RCC 7860 (cell line): ENCODE results near the gene STK25.
A peak's percentile ranks its signal among the peaks of the same experiment; 100 is the strongest.
"Not testable (repeated sequence)": the region's sequence is repeated elsewhere in the genome, so short reads cannot be mapped to it uniquely, and the experiment has no call there.

Experiments
- DNase-seq: peaks from one replicate; pipeline ENCODE4 v3.0.0-alpha.2; 2015; ENCODE audit warnings: low spot score
- FAIRE-seq: peaks from 2 replicates; lab custom pipeline; 2012; peaks lifted over from hg19 to GRCh38; lab: Jason Lieb, UNC

The STK25 gene

DNA sequence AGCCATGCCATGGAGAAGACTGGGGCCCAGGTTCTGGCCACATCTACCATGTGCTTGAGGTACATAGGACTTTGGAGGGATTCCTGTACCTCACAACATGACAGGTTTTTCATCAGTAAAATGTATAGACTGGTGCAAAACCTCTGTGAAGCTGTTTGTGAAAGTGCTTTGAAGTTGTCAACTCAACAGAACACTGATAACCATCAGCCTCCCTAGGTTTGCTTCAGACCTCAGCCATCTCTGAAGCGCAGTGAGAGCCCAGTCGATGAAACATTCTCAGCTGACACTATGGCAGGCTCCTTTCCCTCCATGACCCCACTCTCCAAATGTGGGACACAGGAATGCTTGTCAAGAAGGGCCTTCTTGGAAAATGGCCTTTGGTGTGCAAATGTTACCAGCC is 38.6 kb downstream of the STK25 start:
- FAIRE-seq (no peak), DNase-seq (no peak)

DNA sequence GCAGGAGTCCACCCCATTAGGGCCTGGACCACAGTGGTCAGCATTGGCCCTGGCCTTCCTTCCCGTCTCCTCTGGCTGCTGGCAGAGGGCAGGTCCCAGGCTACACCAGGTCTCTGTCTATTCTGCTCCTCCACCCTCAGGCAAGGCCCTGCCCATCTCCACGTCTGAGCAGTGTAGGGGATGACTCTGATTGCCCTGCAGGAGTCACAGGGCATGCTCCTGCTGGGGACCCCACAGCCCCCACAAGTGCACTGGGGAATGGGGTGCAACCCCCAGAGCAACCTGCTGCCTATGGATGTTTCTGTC is 40.0 kb downstream of the STK25 start:
- DNase-seq: no peak
- no peak for FAIRE-seq

DNA sequence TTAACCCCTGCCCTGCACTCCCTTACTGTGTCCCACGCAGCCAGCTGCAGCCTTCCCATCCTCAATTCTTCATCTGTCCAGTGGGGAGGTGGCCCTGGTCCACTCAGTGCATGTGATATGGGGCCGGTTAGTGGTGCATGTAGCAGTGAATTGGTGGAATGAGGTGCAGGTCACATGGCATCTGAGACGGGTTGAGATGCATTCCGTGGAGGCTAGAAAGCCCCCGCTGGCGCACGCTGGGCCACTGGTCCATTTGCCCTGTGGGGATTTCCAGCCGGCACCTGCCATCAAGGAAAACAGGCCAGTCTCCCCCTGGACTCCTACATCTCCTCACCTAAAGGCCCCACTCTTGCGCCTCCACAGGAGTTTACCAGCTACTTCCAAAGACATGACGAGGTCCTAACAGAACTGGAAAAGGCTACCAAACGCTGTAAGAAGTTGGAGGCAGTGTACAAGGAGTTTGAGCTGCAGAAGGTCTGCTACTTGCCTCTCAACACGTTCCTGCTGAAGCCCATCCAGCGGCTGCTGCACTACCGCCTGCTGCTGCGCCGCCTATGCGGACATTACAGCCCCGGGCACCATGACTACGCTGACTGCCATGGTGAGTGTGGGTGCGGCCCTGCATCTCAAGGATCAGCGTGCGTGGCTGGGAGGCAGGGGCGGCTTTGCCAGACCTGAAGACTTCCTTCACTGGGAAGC is 40.5 kb downstream of the STK25 start:
- FAIRE-seq: no peak
- no peak for DNase-seq

DNA sequence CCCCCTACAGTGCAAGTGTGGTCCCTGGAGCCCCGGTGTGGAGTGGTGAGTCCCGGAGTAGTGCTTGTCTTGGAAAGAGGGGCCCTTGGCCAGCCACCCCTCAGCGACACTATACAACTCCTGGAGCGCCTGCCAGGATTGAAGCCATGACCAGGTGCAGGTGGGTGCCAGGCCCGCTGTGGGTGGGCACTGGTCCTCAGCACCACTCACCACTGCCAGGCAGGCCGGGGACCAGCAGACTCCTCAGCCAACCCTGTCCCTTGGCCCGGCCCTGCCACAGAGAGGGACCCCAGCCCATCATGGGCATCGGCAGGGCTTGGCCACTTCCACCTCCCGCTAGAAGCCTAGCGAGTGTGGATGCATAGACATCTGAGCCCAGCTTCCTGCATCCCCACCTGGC is 42.2 kb downstream of the STK25 start:
- DNase-seq (no peak), FAIRE-seq (no peak)

DNA sequence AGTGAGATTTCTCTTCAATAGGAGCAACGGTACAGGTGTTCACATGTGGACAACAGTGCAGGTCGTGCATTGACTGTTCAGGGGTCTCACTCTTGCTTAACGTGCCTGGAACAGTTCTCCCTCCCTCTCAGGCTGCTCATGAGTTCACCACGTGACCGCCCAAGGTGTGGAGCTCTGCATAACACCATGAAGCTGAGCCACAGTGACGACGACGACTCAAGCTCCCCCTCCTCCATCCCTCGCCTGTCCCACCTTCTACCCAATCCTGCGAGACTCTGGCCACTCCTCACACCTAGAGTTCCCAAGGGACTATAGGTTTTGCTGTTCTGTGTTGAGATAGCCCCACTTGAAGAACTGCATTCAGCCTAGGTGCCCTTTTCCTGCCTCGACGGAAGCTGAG is 42.8 kb downstream of the STK25 start:
- no peak for FAIRE-seq
- DNase-seq: no peak

DNA sequence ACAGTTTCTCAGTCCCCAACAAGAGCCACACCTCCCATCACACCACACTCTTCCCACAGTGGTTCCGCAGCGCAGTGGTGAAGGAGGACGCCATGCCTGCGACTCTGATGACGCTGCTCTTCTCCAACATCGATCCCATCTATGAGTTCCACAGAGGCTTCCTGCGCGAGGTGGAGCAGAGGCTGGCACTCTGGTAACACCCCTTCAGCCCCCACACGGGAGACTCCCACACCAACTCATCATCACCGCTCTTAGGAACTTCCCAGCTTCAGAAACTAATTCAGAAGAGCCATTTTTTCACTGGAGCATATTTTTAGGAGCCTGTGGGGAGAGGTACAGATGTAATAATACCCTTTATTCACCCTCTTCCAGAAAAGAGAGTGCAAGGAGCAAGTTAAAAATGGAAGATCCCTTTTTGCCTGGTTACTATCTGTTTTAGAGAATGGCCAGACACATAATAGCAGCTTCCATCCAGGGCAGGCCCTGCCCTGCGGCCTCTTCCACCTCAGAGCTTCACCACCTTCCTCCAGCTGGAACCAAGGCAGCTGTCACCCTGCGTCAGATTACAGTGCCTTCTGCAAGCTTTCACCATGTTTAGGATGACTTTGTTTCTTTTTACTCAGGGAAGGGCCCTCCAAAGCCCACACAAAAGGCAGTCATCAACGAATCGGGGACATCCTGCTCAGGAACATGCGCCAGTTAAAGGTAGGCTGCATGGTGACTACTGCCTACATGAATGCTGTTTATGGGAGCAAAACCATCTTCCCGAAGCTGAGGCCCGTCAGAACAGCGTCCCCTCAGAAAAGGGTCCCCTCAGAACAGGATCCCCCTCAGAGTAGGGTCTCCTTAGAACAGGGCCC is 44.9 kb downstream of the STK25 start:
- DNase-seq: no peak
- FAIRE-seq: no peak

DNA sequence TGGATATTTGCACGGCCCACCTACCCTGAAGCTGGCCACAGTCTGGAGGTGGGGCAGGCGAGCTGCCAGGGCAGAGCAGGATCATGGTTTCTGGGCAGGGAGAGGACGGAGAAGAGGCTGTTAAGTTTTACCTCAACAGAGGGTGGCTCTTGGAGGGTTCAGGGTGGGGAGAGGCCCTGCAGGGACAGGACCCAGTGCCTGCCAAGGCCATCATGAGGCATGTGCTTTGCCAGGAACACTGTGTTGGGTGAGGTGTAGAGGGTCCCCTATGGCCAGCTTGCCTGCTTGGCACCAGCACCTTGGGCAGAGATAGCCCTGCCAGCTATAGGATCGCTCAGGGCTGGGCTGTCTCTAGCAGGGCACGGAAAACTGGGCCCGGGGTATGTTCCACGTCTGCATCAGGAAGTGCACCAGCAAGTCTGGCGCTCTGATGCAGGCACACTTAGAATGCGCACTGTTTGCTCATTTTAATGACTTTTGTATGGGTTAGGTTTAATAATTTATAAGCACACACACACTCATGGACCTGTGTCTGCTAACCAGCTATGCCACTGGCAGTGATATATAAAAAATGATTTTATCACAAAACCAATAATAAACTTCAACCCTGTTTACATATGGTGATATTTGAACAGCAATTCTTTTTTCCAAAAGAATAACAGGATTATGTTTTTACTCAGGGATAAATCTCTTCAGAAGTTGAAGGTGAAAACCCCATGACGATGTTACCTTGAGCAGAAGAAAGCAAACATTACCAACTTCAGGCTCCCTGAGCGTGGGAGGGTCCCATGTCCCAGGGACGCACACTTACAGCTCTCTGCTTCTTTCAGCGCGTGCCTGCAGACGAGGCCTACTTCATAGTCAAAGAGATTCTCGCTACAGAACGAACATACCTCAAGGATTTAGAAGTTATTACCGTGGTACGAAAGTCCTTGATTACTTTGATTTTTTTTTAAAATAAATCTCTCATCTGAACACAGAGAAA is 46.4 kb downstream of the STK25 start:
- FAIRE-seq (no peak), DNase-seq (no peak)

DNA sequence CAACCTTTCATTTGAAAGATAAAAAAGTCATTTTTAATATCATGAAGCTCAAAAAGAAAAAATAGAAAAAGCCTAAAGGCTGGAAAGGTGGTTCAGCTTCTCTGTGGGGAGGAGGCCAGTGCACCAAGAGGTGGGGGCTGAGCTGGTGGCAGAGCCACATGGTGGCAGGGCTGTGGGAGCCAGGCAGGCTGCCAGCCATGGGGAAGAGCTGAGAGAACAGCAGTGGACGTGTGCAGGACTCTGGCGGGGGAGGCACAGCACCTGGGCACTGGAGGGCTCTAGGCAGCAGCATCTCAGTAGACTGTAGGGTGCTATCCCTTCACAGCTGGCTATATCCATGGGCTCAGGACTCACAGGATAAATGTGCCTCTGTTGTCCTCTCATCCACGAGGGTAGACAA is 47.8 kb downstream of the STK25 start:
- DNase-seq (no peak), FAIRE-seq (no peak)

DNA sequence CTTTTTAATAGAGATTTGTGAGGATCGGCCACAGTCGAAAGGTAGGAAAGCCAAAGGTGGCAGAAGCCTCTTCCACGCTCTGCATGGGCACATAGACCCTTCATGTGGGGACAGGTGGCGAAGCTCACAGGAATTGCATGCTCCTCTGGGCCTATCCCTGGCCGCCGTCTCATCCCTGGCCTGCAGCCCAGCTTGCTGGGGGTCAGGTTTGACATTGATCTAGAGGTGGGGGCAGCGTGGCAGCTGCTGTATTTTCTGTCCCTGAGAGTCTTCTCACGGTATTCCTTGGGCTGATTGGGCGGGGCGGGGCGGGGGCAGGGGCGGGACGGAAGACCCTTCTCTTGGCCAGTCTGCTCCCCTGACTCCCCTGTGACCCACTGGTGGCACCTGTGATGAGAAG is 48.9 kb downstream of the STK25 start:
- no peak for DNase-seq
- FAIRE-seq: no peak

DNA sequence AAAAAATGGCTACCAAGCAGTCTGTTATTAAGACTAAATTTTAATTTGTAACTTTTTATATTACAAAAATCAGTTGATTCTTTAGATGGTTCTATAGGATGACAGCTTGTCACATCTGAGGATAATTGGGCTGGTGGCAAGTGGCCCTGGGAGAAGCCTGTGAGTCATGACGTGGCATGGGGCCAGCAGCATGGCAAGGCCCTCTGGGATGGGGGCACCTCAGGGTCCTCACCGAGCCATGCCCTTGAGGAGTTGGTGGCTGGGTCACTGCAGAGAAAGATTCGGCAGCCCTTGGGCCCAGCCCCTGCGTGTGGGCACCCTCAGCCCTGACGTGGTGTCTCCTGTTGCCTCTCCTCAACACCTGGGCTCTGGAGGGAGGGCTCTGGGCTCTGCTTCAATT is 49.7 kb downstream of the STK25 start:
- no peak for FAIRE-seq
- no peak for DNase-seq

DNA sequence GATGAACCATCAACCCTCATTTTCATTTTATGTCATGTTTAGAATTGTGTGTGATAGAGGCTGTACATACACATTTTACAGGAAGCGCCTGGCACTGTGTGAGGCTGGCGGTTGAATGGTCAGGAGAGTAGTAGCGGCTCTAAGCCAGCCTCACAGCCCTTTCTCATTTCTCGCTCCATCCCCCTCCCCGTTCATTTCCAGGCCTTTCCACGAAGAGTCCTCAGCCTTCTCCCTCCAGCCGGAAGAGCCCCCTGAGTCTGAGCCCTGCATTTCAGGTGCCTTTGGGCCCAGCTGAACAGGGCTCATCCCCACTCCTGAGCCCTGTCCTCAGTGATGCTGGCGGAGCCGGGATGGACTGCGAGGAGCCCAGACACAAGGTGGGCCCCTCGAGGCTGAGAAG is 51.8 kb downstream of the STK25 start:
- FAIRE-seq (no peak), DNase-seq (no peak)

DNA sequence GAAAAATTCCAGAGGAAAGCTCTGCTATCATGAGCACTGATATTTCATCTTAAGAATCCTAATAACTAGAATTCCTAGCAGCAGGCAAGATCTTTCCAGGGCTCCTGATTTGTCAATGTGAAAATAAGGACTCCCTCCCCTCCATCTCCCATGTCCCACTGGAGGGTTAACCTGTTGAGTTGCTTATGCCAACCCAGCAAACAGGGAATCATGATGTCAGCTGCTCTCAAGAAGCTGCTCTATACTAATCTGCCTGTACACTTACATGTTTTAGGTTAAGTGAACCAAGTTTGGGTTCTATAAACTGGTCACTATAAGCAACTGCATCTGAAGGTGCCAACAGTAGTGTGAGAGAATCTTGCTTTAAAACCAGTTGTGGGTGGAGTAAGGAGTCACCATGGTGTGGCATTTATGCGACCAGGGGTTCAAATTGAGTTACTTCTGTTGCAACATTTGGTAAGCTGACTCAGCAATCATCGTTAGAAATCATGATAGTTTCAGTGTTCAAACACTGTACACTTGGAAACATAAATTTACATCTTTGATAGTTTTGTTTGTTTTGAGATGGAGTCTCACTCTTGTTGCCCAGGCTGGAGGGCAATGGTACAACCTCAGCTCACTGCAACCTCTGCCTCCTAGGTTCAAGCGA is 53.4 kb downstream of the STK25 start:
- no peak for FAIRE-seq
- no peak for DNase-seq

DNA sequence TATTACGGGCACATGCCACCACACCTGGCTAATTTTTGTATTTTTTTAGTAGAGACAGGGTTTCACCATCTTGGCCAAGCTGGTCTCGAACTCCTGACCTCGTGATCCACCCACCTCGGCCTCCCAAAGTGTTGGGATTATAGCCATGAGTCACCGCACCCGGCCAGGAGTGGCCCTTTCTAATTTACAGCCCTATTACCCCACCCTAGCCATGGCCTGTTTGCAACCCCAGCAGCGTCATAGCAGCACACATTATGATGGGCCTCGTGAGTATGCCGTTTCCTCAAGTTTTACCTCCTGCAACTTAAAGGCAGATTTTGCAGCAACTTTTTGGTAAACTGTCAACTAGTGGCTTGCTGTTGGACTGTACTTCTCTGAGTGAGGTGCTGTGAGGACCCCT is 54.5 kb downstream of the STK25 start:
- not testable (repeated sequence) for FAIRE-seq, DNase-seq

DNA sequence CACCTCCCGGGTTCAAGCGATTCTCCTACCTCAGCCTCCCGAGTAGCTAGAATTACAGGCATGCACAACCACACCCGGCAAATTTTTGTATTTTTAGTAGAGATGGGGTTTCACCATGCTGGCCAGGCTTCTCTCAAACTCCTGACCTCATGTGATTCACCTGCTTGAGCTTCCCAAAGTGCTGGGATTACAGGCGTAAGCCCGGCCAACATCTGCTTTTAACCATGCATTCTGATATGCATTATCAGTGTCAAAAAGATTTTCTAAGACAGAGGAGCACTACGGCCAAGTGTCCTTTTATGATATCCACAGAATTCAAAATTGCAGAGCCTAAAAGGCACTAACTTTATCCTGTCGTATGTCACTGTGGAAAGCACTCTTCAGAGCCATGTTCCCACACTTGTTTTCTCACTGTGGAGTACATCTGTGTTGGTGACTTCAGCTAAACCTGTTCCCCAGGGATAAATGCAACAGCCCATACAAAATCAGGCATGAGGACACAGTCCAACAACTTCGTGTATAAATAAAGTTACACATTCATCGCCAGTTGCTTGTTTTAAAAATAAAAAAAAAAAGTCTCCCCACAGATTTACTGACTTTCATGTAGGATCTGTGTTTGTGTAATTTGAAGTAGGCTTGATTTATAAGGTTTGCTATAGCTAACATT is 56.4 kb downstream of the STK25 start:
- DNase-seq (no peak), FAIRE-seq (no peak)

DNA sequence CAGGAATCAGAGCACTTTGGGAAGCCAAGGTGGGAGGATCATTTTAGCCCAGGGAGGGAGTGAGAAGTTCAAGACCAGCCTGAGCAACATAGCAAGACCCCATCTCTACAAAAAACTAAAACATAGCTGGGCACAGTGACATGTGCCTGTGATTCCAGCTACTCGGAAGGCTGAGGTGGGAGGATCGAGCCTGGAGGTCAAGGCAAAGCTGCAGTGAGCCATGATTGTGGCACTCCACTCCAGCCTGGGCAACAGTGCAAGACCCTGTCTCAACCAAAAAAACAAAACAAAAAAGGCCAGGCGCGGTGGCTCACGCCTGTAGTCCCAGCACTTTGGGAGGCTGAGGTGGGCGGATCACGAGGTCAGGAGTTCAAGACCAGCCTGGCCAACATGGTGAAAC is 58.3 kb downstream of the STK25 start:
- FAIRE-seq, DNase-seq: not testable (repeated sequence)

DNA sequence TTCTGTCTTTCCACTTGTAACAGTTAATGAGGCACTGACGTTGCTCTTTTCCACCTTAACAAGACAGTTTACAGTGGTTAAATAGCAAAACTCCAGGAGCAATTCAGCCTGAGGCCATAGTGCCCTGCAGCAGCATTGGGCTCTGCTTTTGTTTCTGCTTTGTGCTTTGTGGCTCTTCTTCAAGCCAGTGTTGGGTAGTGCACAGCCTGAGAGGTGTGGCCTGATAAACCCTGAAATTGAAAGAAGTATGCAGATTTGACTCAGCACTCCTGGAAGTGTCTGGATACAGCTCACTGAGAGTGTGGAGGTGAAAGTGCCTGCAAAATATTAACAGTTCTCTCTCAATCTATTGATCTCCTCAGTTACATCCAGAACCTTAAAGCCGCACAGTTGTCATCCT is 63.0 kb downstream of the STK25 start:
- FAIRE-seq (no peak), DNase-seq (no peak)

DNA sequence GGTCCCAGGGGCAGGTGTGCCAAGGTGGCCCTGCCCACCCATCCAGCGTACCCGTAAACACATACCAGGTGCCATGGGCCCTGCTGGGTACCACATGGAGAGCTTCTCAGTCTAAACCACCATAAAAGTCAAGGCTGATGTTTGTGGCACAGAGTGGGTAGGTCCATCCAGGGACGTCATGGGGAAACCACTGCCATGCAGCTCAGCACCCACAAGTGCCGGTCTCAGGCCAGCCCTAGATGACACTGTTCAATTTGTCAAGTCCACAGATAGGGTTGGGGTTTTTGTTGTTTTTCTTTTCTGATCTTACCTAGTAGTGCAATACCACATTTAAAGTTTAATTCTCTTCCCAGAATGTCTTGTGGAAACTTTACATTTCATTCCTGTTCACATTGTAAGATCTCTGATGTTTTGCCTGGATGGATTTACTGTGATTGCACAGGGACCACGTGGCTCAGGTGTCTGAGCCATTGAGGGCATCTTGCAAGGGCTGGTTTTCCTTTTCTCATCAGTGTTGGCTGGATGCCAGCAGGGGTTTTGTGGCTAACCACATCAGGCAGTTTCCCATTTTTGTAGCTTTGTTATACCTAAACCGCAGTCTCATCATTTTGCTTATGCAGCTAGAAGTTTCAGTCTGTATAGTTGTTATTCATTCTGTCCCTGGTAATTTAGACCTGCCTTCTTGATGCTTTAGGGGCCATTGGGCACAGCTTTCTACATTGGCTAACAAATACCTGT is 64.7 kb downstream of the STK25 start:
- FAIRE-seq: peak; percentile 93
- peak; percentile 85 for DNase-seq
